ENCODE results near the gene ARCN1.
A peak's percentile ranks its signal among the peaks of the same experiment; 100 is the strongest.

The ARCN1 gene

DNA sequence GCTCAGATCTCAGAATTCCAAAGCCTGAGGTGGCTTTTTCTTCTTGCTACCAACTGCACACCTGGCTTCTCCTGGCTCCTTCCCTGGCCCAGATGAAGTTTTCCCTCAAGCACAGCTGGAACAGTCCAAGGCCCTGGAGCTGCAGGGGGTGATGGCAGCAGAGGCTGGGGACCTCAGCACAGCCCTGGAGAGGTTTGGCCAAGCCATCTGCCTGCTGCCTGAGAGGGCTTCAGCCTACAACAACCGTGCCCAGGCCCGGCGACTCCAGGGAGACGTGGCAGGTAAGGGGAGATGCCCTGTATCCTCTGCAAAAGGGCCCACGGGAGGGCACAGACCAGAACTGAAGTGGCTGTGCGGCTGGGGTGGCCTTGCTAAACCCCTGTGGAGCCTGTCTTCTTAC is 43.7 kb upstream of the ARCN1 start:
- TF ChIP-seq, protein P1, sequence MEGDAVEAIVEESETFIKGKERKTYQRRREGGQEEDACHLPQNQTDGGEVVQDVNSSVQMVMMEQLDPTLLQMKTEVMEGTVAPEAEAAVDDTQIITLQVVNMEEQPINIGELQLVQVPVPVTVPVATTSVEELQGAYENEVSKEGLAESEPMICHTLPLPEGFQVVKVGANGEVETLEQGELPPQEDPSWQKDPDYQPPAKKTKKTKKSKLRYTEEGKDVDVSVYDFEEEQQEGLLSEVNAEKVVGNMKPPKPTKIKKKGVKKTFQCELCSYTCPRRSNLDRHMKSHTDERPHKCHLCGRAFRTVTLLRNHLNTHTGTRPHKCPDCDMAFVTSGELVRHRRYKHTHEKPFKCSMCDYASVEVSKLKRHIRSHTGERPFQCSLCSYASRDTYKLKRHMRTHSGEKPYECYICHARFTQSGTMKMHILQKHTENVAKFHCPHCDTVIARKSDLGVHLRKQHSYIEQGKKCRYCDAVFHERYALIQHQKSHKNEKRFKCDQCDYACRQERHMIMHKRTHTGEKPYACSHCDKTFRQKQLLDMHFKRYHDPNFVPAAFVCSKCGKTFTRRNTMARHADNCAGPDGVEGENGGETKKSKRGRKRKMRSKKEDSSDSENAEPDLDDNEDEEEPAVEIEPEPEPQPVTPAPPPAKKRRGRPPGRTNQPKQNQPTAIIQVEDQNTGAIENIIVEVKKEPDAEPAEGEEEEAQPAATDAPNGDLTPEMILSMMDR (conservative IDR thresholded peaks at IDR 0.05; ENCODE audit: low read depth, low read length), result no peak
- no peak for DNase-seq (ENCODE audit: low read depth)
- no peak overlapping the region for H3K4me3 ChIP-seq (ENCODE audit: low read length)

DNA sequence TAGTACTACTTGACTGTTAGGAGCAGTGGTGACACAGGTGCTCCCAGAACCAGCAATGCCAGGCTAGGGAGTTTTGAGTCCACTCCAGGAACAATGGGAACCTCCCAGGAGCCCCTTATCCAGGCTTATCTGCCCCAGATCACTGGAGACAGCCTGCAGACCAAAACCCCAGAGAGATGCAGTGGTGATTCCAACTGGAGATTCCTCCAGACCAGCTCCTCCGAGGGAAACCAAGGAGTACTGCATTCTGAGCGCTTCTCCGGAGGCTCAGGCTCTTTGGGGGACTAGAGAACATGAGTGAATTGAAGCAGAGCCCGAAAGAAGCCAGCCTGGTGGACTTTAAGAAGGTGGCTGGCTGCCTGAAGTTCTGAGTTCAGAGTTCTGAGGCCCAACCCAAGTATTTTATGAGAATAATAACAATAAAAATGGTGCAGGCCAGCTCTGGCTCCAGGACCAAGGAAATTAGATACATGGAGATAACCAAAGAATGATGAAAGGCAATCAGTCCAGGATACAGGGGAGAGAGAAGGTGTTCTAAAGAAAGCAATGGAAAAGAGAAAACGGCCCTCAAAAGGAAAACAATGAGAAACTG is 42.5 kb upstream of the ARCN1 start:
- no peak for DNase-seq (ENCODE audit: low read depth)
- peak overlapping the region; percentile 88 for H3K4me3 ChIP-seq (ENCODE audit: low read length)
- TF ChIP-seq, protein P1 (conservative IDR thresholded peaks at IDR 0.05; ENCODE audit: low read depth, low read length), result no peak

DNA sequence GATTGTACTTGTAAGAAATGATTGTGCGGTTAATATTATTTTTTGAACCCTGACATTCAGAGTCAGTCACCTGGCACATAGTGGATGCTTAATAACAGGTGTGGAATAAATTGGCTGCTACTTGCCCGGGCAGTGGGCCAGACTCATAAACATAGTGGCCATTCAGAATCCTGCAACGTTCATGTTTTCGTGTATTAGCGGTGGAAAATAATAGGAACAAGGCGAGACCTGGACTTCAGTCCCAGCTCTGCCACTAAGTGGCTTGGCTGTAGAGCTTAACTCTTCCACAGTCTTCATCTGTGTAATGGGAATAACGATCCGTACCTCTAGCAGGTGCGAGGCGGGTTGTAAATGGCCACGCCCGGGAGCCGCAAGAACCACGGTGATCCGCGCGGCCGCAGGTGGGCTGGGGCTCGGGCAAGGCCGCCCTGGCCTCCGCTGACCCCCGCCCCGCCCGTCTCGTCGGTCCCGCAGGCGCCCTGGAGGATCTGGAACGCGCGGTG is 42.0 kb upstream of the ARCN1 start:
- TF ChIP-seq, protein P1 (conservative IDR thresholded peaks at IDR 0.05; ENCODE audit: low read depth, low read length), result no peak
- no peak for DNase-seq (ENCODE audit: low read depth)
- H3K4me3 ChIP-seq (ENCODE audit: low read length), result peak overlapping the region; percentile 88

DNA sequence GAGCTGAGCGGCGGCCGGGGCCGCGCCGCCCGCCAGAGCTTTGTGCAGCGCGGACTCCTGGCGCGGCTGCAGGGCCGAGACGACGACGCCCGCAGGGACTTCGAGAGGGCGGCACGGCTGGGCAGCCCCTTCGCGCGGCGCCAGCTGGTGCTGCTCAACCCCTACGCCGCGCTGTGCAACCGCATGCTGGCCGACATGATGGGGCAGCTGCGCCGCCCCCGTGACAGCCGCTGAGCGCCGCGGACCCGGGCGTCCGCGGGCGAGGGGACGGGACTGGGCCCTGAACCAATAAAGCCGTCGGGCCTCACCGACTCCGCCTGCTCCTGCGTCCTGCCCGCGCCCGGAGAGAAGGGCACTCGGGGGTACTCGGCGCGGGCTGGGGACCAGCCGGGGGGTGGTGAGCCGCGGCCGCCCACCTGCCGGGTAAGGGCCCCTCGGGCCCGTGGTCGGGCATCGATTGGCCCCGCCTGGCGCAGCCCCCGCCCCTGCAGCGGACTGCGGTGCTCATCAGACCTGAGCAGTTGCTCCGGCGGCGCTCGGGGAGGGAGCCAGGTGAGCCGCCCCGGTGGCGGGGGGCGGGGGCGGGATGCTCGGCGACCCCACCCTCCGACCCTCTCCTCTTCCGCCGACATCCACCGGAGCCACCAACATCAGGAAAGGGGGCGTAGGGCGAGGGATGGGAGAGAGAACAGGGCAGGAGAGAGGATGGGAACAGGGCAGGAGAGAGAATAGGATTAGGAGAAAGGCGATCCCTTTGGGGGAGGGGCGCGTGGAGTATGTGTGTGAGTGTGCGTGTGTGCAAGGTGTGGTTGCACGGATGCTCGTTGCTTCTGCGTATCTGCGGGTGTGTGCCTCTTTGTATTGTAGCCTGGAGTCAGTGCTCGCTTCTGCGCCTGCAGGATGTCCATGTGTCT is 41.3 kb upstream of the ARCN1 start, which contains the start of gene TMEM25:
TMEM25 (plus strand) TSS at position 510 of the 914 bp plus-strand sequence. CDS start 610 bp downstream, outside the sequence.
- peak within 1 kb of the TSS; percentile 88 for H3K4me3 ChIP-seq (ENCODE audit: low read length)
- TF ChIP-seq, protein P1 (conservative IDR thresholded peaks at IDR 0.05; ENCODE audit: low read depth, low read length), result no peak
- DNase-seq (ENCODE audit: low read depth), result no peak

- TF ChIP-seq, protein P1 (conservative IDR thresholded peaks at IDR 0.05; ENCODE audit: low read depth, low read length), result no peak
- peak overlapping the region; percentile 88 for H3K4me3 ChIP-seq (ENCODE audit: low read length)
- DNase-seq (ENCODE audit: low read depth), result no peak
Measured at GRCh38 chr11:118531597-118532084, 40.6 kb upstream of the ARCN1 start.

DNA sequence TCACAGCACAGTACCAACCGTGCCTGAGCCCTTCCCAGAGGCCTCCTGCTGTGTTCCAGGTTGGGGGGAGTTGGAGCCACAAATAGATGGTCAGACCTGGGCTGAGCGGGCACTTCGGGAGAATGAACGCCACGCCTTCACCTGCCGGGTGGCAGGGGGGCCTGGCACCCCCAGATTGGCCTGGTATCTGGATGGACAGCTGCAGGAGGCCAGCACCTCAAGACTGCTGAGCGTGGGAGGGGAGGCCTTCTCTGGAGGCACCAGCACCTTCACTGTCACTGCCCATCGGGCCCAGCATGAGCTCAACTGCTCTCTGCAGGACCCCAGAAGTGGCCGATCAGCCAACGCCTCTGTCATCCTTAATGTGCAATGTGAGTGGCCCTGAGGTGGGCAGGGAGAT is 40.1 kb upstream of the ARCN1 start:
- peak overlapping the region; percentile 88 for H3K4me3 ChIP-seq (ENCODE audit: low read length)
- TF ChIP-seq, protein P1 (conservative IDR thresholded peaks at IDR 0.05; ENCODE audit: low read depth, low read length), result no peak
- no peak for DNase-seq (ENCODE audit: low read depth)

All from retinal pigment epithelial cell (primary cell).